ENCODE measurements around the gene COG3.

GRCh38 chr13:45508776-45509175, 44.0 kb downstream of the COG3 start:
- TF ChIP-seq FOXP2 (optimal IDR thresholded peaks at IDR 0.05; ENCODE audit: control extremely low read depth, extremely low read length, insufficient read depth), result no peak
- no peak for TF ChIP-seq POLR2AphosphoS5 (IDR thresholded peaks at IDR 0.05; ENCODE audit: borderline replicate concordance, low read depth, low read length)

All from SK-N-MC (cell line).